ENCODE results near the gene GALNT11. TPM values are rescaled to one million over a fixed set of nuclear protein-coding genes. Genes with fewer than 3 reads are reported as not detected.

GALNT11 gene
- total and polyA plus RNA-seq, 7 donors, result 8.8 to 48.2 (median 35.7) TPM

- intact Hi-C loops (cut with DNase I), result no loop called here
- no peak overlapping the region for H3K27ac ChIP-seq
- no peak for DNase-seq
- H3K4me3 ChIP-seq, result no peak overlapping the region
- H3K9me3 ChIP-seq, result no peaks in the 10 kb centered on the region
- TF ChIP-seq POLR2A (IDR thresholded peaks at IDR 0.05), result no peak
- TF ChIP-seq EP300 (IDR thresholded peaks at IDR 0.05), result no peak
- no peak for TF ChIP-seq POLR2AphosphoS5 (IDR thresholded peaks at IDR 0.05)
- no peak for TF ChIP-seq CTCF (IDR thresholded peaks at IDR 0.05)
- H3K27me3 ChIP-seq, result no peaks in the 10 kb centered on the region
- 84 to 96% methylated on average over 1 of the region's 1 CpG for WGBS, 2 donors
- peaks cover 0 to 10% (median 1%) of the 10 kb centered on the region in 4 donors for H3K36me3 ChIP-seq
- no peaks in the 10 kb centered on the region for H3K4me1 ChIP-seq
These were observed 70.3 kb downstream of the GALNT11 start for GRCh38 chr7:152095771-152096170.

- no peaks in the 10 kb centered on the region for H3K4me1 ChIP-seq
- H3K4me3 ChIP-seq, result no peak overlapping the region
- peaks cover 0 to 15% (median 3%) of the 10 kb centered on the region in 4 donors for H3K36me3 ChIP-seq
- H3K27me3 ChIP-seq, result no peaks in the 10 kb centered on the region
- no peak for DNase-seq
- H3K9me3 ChIP-seq, result no peaks in the 10 kb centered on the region
- intact Hi-C loops (cut with DNase I), result no loop called here
- TF ChIP-seq POLR2AphosphoS5 (IDR thresholded peaks at IDR 0.05), result no peak
- no peak for TF ChIP-seq POLR2A (IDR thresholded peaks at IDR 0.05)
- no peak for TF ChIP-seq EP300 (IDR thresholded peaks at IDR 0.05)
- no peak for TF ChIP-seq CTCF (IDR thresholded peaks at IDR 0.05)
- 93 to 96% methylated on average over 4 of the region's 4 CpGs for WGBS, 2 donors
- H3K27ac ChIP-seq, result no peak overlapping the region
These were observed 71.9 kb downstream of the GALNT11 start for GRCh38 chr7:152097330-152097729.

- 88 to 91% methylated on average over 7 of the region's 7 CpGs for WGBS, 2 donors
- Histone ChIP-seq H3K9me3 (no peaks in the 10 kb centered on the region), H3K27ac (no peak overlapping the region), H3K4me1 (peaks cover 0 to 7% (median 3%) of the 10 kb centered on the region in 4 donors), H3K27me3 (no peaks in the 10 kb centered on the region), H3K36me3 (peaks cover 0 to 50% (median 10%) of the 10 kb centered on the region in 4 donors), H3K4me3 (no peak overlapping the region)
- no peak for TF ChIP-seq POLR2A (IDR thresholded peaks at IDR 0.05)
- TF ChIP-seq POLR2AphosphoS5 (IDR thresholded peaks at IDR 0.05), result no peak
- TF ChIP-seq EP300 (IDR thresholded peaks at IDR 0.05), result no peak
- TF ChIP-seq CTCF (IDR thresholded peaks at IDR 0.05), result no peak
- no peak for DNase-seq
- intact Hi-C loops (cut with DNase I), result no loop called here
These were observed 77.6 kb downstream of the GALNT11 start for GRCh38 chr7:152103066-152103465.

- 85 to 88% methylated on average over 5 of the region's 5 CpGs for WGBS, 2 donors
- H3K4me3 ChIP-seq, result no peak overlapping the region
- no peaks in the 10 kb centered on the region for H3K27me3 ChIP-seq
- H3K4me1 ChIP-seq, result peaks cover 0 to 7% (median 3%) of the 10 kb centered on the region in 4 donors
- no peak for DNase-seq
- TF ChIP-seq CTCF (IDR thresholded peaks at IDR 0.05), result no peak
- intact Hi-C loops (cut with DNase I), result no loop called here
- H3K36me3 ChIP-seq, result peaks cover 0 to 55% (median 10%) of the 10 kb centered on the region in 4 donors
- H3K9me3 ChIP-seq, result no peaks in the 10 kb centered on the region
- H3K27ac ChIP-seq, result no peak overlapping the region
These were observed 78.2 kb downstream of the GALNT11 start for GRCh38 chr7:152103691-152104090.

GRCh38 chr7:152105205-152105604, 79.7 kb downstream of the GALNT11 start:
- 96 to 97% methylated on average over 11 of the region's 11 CpGs for WGBS, 2 donors

More at GRCh38 chr7:152105205-152105604, 79.7 kb downstream of the GALNT11 start:
- no peak for DNase-seq
- intact Hi-C loops (cut with DNase I), result no loop called here
- TF ChIP-seq CTCF (IDR thresholded peaks at IDR 0.05) (no peak), EP300 (IDR thresholded peaks at IDR 0.05) (no peak), POLR2AphosphoS5 (IDR thresholded peaks at IDR 0.05) (no peak), POLR2A (IDR thresholded peaks at IDR 0.05) (no peak)
- peaks cover 0 to 55% (median 11%) of the 10 kb centered on the region in 4 donors for H3K36me3 ChIP-seq
- H3K9me3 ChIP-seq, result no peaks in the 10 kb centered on the region
- no peak overlapping the region for H3K27ac ChIP-seq
- H3K4me1 ChIP-seq, result peaks cover 0 to 7% (median 3%) of the 10 kb centered on the region in 4 donors
- no peaks in the 10 kb centered on the region for H3K27me3 ChIP-seq
- H3K4me3 ChIP-seq, result no peak overlapping the region

Data from sigmoid colon (tissue), 7 donors.